ENCODE measurements around the gene LRFN3. TPM values are rescaled to one million over a fixed set of nuclear protein-coding genes. Genes with fewer than 3 reads are reported as not detected.
"Not testable (repeated sequence)": the region's sequence is repeated elsewhere in the genome, so short reads cannot be mapped to it uniquely, and the experiment has no call there.

LRFN3 gene
- total and polyA plus RNA-seq, 10 donors = 0.76 to 18.2 (median 9.1) TPM

- Histone ChIP-seq H3K27me3 (replicated peaks in 1 of 7) (peaks cover 0 to 82% (median 6%) of the 10 kb centered on the region in 7 donors), H3K36me3 (no peaks in the 10 kb centered on the region), H3K9me3 (no peaks in the 10 kb centered on the region), H3K4me3 (no peak overlapping the region), H3K4me1 (no peaks in the 10 kb centered on the region), H3K27ac (no peak overlapping the region)
- WGBS, 5 donors = 60 to 64% (median 63%) methylated on average over 19 to 20 of the region's 20 CpGs
- DNase-seq = no peak
- TF ChIP-seq POLR2A (IDR thresholded peaks at IDR 0.05) (no peak), POLR2AphosphoS5 (IDR thresholded peaks at IDR 0.05) (no peak), CTCF (IDR thresholded peaks at IDR 0.05 in 8 of 11, conservative IDR thresholded peaks at IDR 0.05 in 3 of 11) (no peak)
- intact Hi-C loops (cut with DNase I; ENCODE audit: low total_unique reads) = no loop called here
Measured at GRCh38 chr19:35978832-35979365, 42.7 kb downstream of the LRFN3 start.

- 80 to 91% (median 83%) methylated on average over 4 of the region's 4 CpGs for WGBS, 5 donors
- H3K27ac ChIP-seq; H3K4me1 ChIP-seq; H3K9me3 ChIP-seq; intact Hi-C loops (cut with DNase I; ENCODE audit: low total_unique reads); H3K4me3 ChIP-seq; DNase-seq; H3K36me3 ChIP-seq: not testable (repeated sequence)
- peaks cover 0 to 88% (median 6%) of the 10 kb centered on the region in 7 donors for H3K27me3 ChIP-seq (replicated peaks in 1 of 7)
Measured at GRCh38 chr19:35980997-35981396, 44.8 kb downstream of the LRFN3 start.

GRCh38 chr19:35983177-35983576 lies 47.0 kb downstream of the LRFN3 start:
- Histone ChIP-seq H3K27me3 (replicated peaks in 1 of 7) (peaks cover 0 to 88% (median 18%) of the 10 kb centered on the region in 7 donors), H3K36me3 (no peaks in the 10 kb centered on the region), H3K4me1 (peaks cover 0 to 16% (median 14%) of the 10 kb centered on the region in 6 donors), H3K4me3 (no peak overlapping the region), H3K27ac (no peak overlapping the region), H3K9me3 (no peaks in the 10 kb centered on the region)
- DNase-seq = no peak
- WGBS, 5 donors = 80 to 86% (median 83%) methylated on average over 8 of the region's 8 CpGs
- intact Hi-C loops (cut with DNase I; ENCODE audit: low total_unique reads) = no loop called here
- TF ChIP-seq POLR2AphosphoS5 (IDR thresholded peaks at IDR 0.05) = no peak
- TF ChIP-seq POLR2A (IDR thresholded peaks at IDR 0.05) = no peak
- no peak for TF ChIP-seq CTCF (IDR thresholded peaks at IDR 0.05 in 8 of 11, conservative IDR thresholded peaks at IDR 0.05 in 3 of 11)

GRCh38 chr19:35986111-35986510 lies 49.9 kb downstream of the LRFN3 start:
- H3K27me3 ChIP-seq (replicated peaks in 1 of 7) = peaks cover 0 to 73% (median 12%) of the 10 kb centered on the region in 7 donors

More at GRCh38 chr19:35986111-35986510, 49.9 kb downstream of the LRFN3 start:
- Histone ChIP-seq H3K4me1 (peaks cover 0 to 16% (median 14%) of the 10 kb centered on the region in 6 donors), H3K9me3 (peaks cover 0 to 7% (median 0%) of the 10 kb centered on the region in 8 donors), H3K27ac (no peak overlapping the region), H3K36me3 (no peaks in the 10 kb centered on the region), H3K4me3 (no peak overlapping the region)
- TF ChIP-seq POLR2A (IDR thresholded peaks at IDR 0.05) (no peak), CTCF (IDR thresholded peaks at IDR 0.05 in 8 of 11, conservative IDR thresholded peaks at IDR 0.05 in 3 of 11) (no peak), POLR2AphosphoS5 (IDR thresholded peaks at IDR 0.05) (no peak)
- intact Hi-C loops (cut with DNase I; ENCODE audit: low total_unique reads) = no loop called here
- no peak for DNase-seq
- WGBS, 5 donors = 84 to 96% (median 92%) methylated on average over 1 to 5 of the region's 5 CpGs
